H9 (cell line): ENCODE measurements around the gene ZNRF3. TPM values are rescaled to one million over a fixed set of nuclear protein-coding genes. Genes with fewer than 3 reads are reported as not detected.

Source experiments
- DNase-seq: peaks from one replicate; pipeline ENCODE4 v3.0.0-alpha.2; 2017
- H2AFZ ChIP-seq: one replicate; pipeline ENCODE4 v1.6.1; 2013; ENCODE audit warnings: mild to moderate bottlenecking, low read length, control low read depth, moderate library complexity
- H2AK5ac ChIP-seq: 2 replicates; pipeline ENCODE4 v1.6.1; 2013; ENCODE audit warnings: low read length, control low read depth, mixed read lengths; ENCODE audit not compliant: insufficient read length
- H2BK120ac ChIP-seq: one replicate; pipeline ENCODE4 v1.6.1; 2013; ENCODE audit warnings: low read depth, mild to moderate bottlenecking, low read length, control low read depth, inconsistent platforms; ENCODE audit not compliant: poor library complexity, severe bottlenecking
- H2BK12ac ChIP-seq: 2 replicates; pipeline ENCODE4 v1.6.1; 2013; ENCODE audit warnings: low read length, control low read depth, mixed read lengths, low read depth; ENCODE audit not compliant: insufficient read length
- H2BK15ac ChIP-seq: 2 replicates; pipeline ENCODE4 v1.6.1; 2013; ENCODE audit warnings: low read depth, low read length, control low read depth
- H2BK20ac ChIP-seq: one replicate; pipeline ENCODE4 v1.6.1; 2013; ENCODE audit warnings: low read depth, mild to moderate bottlenecking, low read length, control low read depth, inconsistent platforms; ENCODE audit not compliant: poor library complexity, severe bottlenecking
- H2BK5ac ChIP-seq: 2 replicates; pipeline ENCODE4 v1.6.1; 2013; ENCODE audit warnings: low read length, control low read depth, mixed read lengths; ENCODE audit not compliant: insufficient read length
- H3K14ac ChIP-seq: 2 replicates; pipeline ENCODE4 v1.6.1; 2013; ENCODE audit warnings: low read length, control low read depth; ENCODE audit not compliant: insufficient read depth
- H3K18ac ChIP-seq: 2 replicates; pipeline ENCODE4 v1.6.1; 2013; ENCODE audit warnings: low read depth, mild to moderate bottlenecking, mixed read lengths, low read length, control low read depth; ENCODE audit not compliant: insufficient read length
- H3K23ac ChIP-seq: 2 replicates; pipeline ENCODE4 v1.6.1; 2013; ENCODE audit warnings: low read length, control low read depth, mixed read lengths, low read depth; ENCODE audit not compliant: insufficient read length
- H3K23me2 ChIP-seq: 2 replicates; pipeline ENCODE4 v1.6.1; 2013; ENCODE audit warnings: low read depth, mild to moderate bottlenecking, mixed read lengths, low read length, control low read depth; ENCODE audit not compliant: insufficient read length, poor library complexity, severe bottlenecking
- H3K27ac ChIP-seq: 2 replicates; pipeline ENCODE4 v1.5.1; 2013; ENCODE audit warnings: low read length, control low read depth, mixed read lengths, low read depth; ENCODE audit not compliant: insufficient read length
- H3K27me3 ChIP-seq: 2 replicates; pipeline ENCODE4 v1.6.1; 2013; ENCODE audit warnings: low read length, control low read depth, inconsistent platforms; ENCODE audit not compliant: insufficient read depth
- H3K4ac ChIP-seq: 2 replicates; pipeline ENCODE4 v1.6.1; 2013; ENCODE audit warnings: low read depth, mild to moderate bottlenecking, control low read depth, inconsistent platforms, low read length, moderate library complexity
- H3K4me1 ChIP-seq: 2 replicates; pipeline ENCODE4 v1.6.1; 2013; ENCODE audit warnings: low read length, control low read depth, inconsistent platforms; ENCODE audit not compliant: insufficient read depth
- H3K4me2 ChIP-seq: 2 replicates; pipeline ENCODE4 v1.6.1; 2013; ENCODE audit warnings: low read length, control low read depth, mixed read lengths; ENCODE audit not compliant: insufficient read length, insufficient read depth
- H3K56ac ChIP-seq: 2 replicates; pipeline ENCODE4 v1.6.1; 2013; ENCODE audit warnings: low read depth, mild to moderate bottlenecking, mixed read lengths, low read length, control low read depth; ENCODE audit not compliant: insufficient read length
- H3K79me1 ChIP-seq: 2 replicates; pipeline ENCODE4 v1.6.1; 2013; ENCODE audit warnings: low read depth, mild to moderate bottlenecking, moderate library complexity, low read length, control low read depth, inconsistent platforms; ENCODE audit not compliant: insufficient read depth, poor library complexity, severe bottlenecking
- H3K79me2 ChIP-seq: 2 replicates; pipeline ENCODE4 v1.6.1; 2013; ENCODE audit warnings: low read length, control low read depth, inconsistent platforms; ENCODE audit not compliant: insufficient read depth
- H3K9ac ChIP-seq: 2 replicates; pipeline ENCODE4 v1.6.1; 2013; ENCODE audit warnings: low read length, control low read depth, mixed read lengths; ENCODE audit not compliant: insufficient read length; ENCODE audit errors: extremely low read depth
- H3K9me3 ChIP-seq: one replicate; pipeline ENCODE4 v1.6.1; 2013; ENCODE audit warnings: low read depth, low read length, inconsistent platforms; ENCODE audit not compliant: control insufficient read depth
- H3T11ph ChIP-seq: one replicate; pipeline ENCODE4 v1.6.1; 2013; ENCODE audit warnings: mild to moderate bottlenecking, low read length, control low read depth, inconsistent platforms
- H4K20me1 ChIP-seq: one replicate; pipeline ENCODE4 v1.6.1; 2013; ENCODE audit not compliant: control insufficient read depth, insufficient read length, insufficient read depth
- H4K5ac ChIP-seq: 2 replicates; pipeline ENCODE4 v1.6.1; 2013; ENCODE audit warnings: low read depth, mild to moderate bottlenecking, mixed read lengths, low read length, control low read depth; ENCODE audit not compliant: insufficient read length
- H4K8ac ChIP-seq: replicated peaks from 2 replicates; pipeline ENCODE4 v1.6.1; 2013; ENCODE audit warnings: low read length, control low read depth, mixed read lengths, low read depth; ENCODE audit not compliant: insufficient read length
- H4K91ac ChIP-seq: 2 replicates; pipeline ENCODE4 v1.6.1; 2013; ENCODE audit warnings: low read depth, mild to moderate bottlenecking, moderate library complexity, mixed read lengths, low read length, control low read depth; ENCODE audit not compliant: insufficient read length
- H3K27ac Mint-ChIP-seq, 3 experiments: 2 replicates in 2 of 3; 3 replicates in 1 of 3; pipeline ENCODE4 v1.8.0; 2020 to 2021; ENCODE audit warnings: mixed read lengths in 3 of 3, mild to moderate bottlenecking in 1 of 3, moderate library complexity in 1 of 3
- H3K27me3 Mint-ChIP-seq: 2 replicates; pipeline ENCODE4 v1.8.0; 2021; ENCODE audit warnings: low read depth, mild to moderate bottlenecking, moderate library complexity, mixed read lengths
- H3K36me3 Mint-ChIP-seq, 3 experiments: 2 replicates in 2 of 3; 3 replicates in 1 of 3; pipeline ENCODE4 v1.8.0; 2020 to 2021; ENCODE audit warnings: low read depth in 3 of 3, mixed read lengths in 3 of 3; ENCODE audit not compliant: insufficient read depth in 1 of 3
- H3K4me1 Mint-ChIP-seq, 2 experiments: 2 replicates each; pipeline ENCODE4 v1.8.0; 2020; ENCODE audit warnings: mixed read lengths in 2 of 2
- H3K4me3 Mint-ChIP-seq, 2 experiments: 2 replicates in 1 of 2; 3 replicates in 1 of 2; pipeline ENCODE4 v1.8.0; 2020 to 2021; ENCODE audit warnings: mild to moderate bottlenecking in 2 of 2, mixed read lengths in 2 of 2, moderate library complexity in 1 of 2
- H3K9me3 Mint-ChIP-seq, 2 experiments: 2 replicates in 1 of 2; 3 replicates in 1 of 2; pipeline ENCODE4 v1.8.0; 2020; ENCODE audit warnings: mild to moderate bottlenecking in 2 of 2, mixed read lengths in 2 of 2, moderate library complexity in 1 of 2
- CTCF ChIP-seq: fragments of 200-600 bp; sonication (generic); conservative IDR thresholded peaks from 3 replicates; pipeline ENCODE4 v1.8.0; 2021; ENCODE audit warnings: antibody characterized with exemption, mild to moderate bottlenecking
- WGBS: extraction: QIAGEN DNeasy Blood & Tissue Kit; methylation state at CpG from one replicate; pipeline ENCODE4 v1.1.7; 2013; ENCODE audit warnings: missing lambda C conversion rate, low lambda C conversion rate, mixed read lengths; ENCODE audit not compliant: insufficient read length; ENCODE audit errors: extremely low coverage; 5-methylcytosine and 5-hydroxymethylcytosine counted together
- total RNA-seq: library from RNA; stranded (reverse); gene quantifications from 2 replicates; pipeline ENCODE4 v1.2.1, GENCODE V29; 2021

ZNRF3 gene
- total RNA-seq, 1 experiment from 2014 or later, result 20.6 TPM

- Histone ChIP-seq H2AK5ac (no peak overlapping the region), H3K9ac (no peak overlapping the region), H3K14ac (peak overlapping the region; percentile 84), H2BK15ac (no peak overlapping the region), H3K56ac (no peak overlapping the region), H3K9me3 (no peaks in the 10 kb centered on the region), H2BK20ac (no peak overlapping the region), H3K18ac (peak overlapping the region; percentile 4), H3K4ac (no peak overlapping the region; the same call in 1 of the 2 replicates), H4K8ac (no peak overlapping the region), H3K23me2 (peaks cover 14% of the 10 kb centered on the region), H4K5ac (no peak overlapping the region), H2BK5ac (peak overlapping the region; percentile 74), H2BK120ac (no peak overlapping the region), H3K27ac (peak overlapping the region; percentile 34), H3K23ac (no peak overlapping the region), H3K4me1 (peaks cover 10% of the 10 kb centered on the region; the same call in 1 of the 2 replicates), H3K79me2 (peaks cover 2% of the 10 kb centered on the region; the same call in 1 of the 2 replicates), H4K20me1 (no peaks in the 10 kb centered on the region), H2AFZ (no peak overlapping the region), H3K4me2 (peak overlapping the region; percentile 60), H3K79me1 (peaks cover 4% of the 10 kb centered on the region), H3T11ph (no peak overlapping the region), H3K27me3 (no peaks in the 10 kb centered on the region), H4K91ac (no peak overlapping the region), H2BK12ac (peak overlapping the region; percentile 26)
- Mint-ChIP-seq H3K9me3 (no peaks in the 10 kb centered on the region), H3K36me3 (peaks cover 0 to 8% (median 0%) of the 10 kb centered on the region in 3 experiments; a peak in 3 of 7 replicates), H3K27me3 (no peaks in the 10 kb centered on the region), H3K4me3 (peak overlapping the region; percentile 74 to 87), H3K4me1 (peaks cover 39 to 42% of the 10 kb centered on the region in 2 experiments), H3K27ac (peak overlapping the region; percentile 97 to 99 (median 97))
- peak; percentile 74 for DNase-seq
- no CpG with 5 or more reads among the region's 18 CpGs for WGBS
- TF ChIP-seq CTCF, result peak; percentile 41; the same call in 2 of the 3 replicates
These were observed 148.0 kb downstream of the ZNRF3 start for GRCh38 chr22:29031227-29032011.
